HG02884 (cell line): Measurements from ENCODE around the gene KIF20B.

Experiments used
- ATAC-seq: cut with Tn5 transposase; IDR thresholded peaks from one replicate; pipeline ENCODE4 v1.9.1; 2021; ENCODE audit warnings: mild to moderate bottlenecking, moderate library complexity; ENCODE audit not compliant: unreplicated experiment

Gene KIF20B

GRCh38 chr10:89701242-89702120 lies at the start of gene KIF20B:
Gene KIF20B, plus strand, starts transcription at chr10:89701590. Its CDS starts 3,705 bp downstream, at chr10:89705295.
- peak; percentile 97 for ATAC-seq

GRCh38 chr10:89651916-89652573 lies 49.3 kb upstream of the KIF20B start:
- peak; percentile 62 for ATAC-seq

- no peak for ATAC-seq
Measured at GRCh38 chr10:89652806-89653370, 48.5 kb upstream of the KIF20B start.

- peak; percentile 53 for ATAC-seq
Measured at GRCh38 chr10:89653410-89653869, 48.0 kb upstream of the KIF20B start.

GRCh38 chr10:89655722-89656121 lies 45.7 kb upstream of the KIF20B start:
- ATAC-seq, result no peak

- no peak for ATAC-seq
Measured at GRCh38 chr10:89657302-89657701, 44.1 kb upstream of the KIF20B start.

GRCh38 chr10:89659143-89660131 lies 42.0 kb upstream of the KIF20B start:
- no peak for ATAC-seq

- ATAC-seq, result no peak
Measured at GRCh38 chr10:89662596-89662995, 38.8 kb upstream of the KIF20B start.

- ATAC-seq, result no peak
Measured at GRCh38 chr10:89663144-89663543, 38.2 kb upstream of the KIF20B start.

- no peak for ATAC-seq
Measured at GRCh38 chr10:89664203-89664602, 37.2 kb upstream of the KIF20B start.

GRCh38 chr10:89665302-89665701 lies 36.1 kb upstream of the KIF20B start:
- no peak for ATAC-seq

- no peak for ATAC-seq
Measured at GRCh38 chr10:89666138-89666537, 35.3 kb upstream of the KIF20B start.

- no peak for ATAC-seq
Measured at GRCh38 chr10:89668386-89669071, 32.9 kb upstream of the KIF20B start.

GRCh38 chr10:89669985-89670384 lies 31.4 kb upstream of the KIF20B start:
- ATAC-seq, result no peak

GRCh38 chr10:89670926-89671325 lies 30.5 kb upstream of the KIF20B start:
- ATAC-seq, result no peak

- no peak for ATAC-seq
Measured at GRCh38 chr10:89677341-89677740, 24.0 kb upstream of the KIF20B start.

- ATAC-seq, result peak; percentile 70
Measured at GRCh38 chr10:89679986-89680385, 21.4 kb upstream of the KIF20B start.

GRCh38 chr10:89683883-89684282 lies 17.5 kb upstream of the KIF20B start:
- ATAC-seq, result no peak

GRCh38 chr10:89684604-89685003 lies 16.8 kb upstream of the KIF20B start:
- ATAC-seq, result no peak

- ATAC-seq, result no peak
Measured at GRCh38 chr10:89685936-89686335, 15.5 kb upstream of the KIF20B start.
